ENCODE data around the gene ARSB.

DNA sequence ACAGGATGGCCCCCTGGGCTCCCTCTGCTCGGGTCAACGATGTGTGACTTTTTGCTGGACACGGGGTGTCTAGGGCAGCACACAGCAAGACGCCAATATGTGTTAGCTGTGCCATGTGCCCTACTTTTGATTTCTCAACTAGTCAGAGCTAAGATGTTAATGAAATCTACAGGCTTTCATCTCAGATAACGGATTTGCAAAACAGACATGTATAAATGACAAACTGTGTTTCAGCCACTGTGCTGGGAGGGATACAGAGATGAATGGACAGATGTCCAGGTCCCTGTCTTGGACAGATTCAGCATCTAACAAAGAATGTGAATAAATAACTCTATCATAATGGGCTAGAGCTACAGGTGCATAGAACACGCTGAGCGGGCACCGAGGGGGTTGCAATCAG is 176.3 kb downstream of the ARSB start:
- TF ChIP-seq FOXM1 (IDR thresholded peaks at IDR 0.05; ENCODE audit: low read depth, low read length) = no peak
- TF ChIP-seq, protein P1, sequence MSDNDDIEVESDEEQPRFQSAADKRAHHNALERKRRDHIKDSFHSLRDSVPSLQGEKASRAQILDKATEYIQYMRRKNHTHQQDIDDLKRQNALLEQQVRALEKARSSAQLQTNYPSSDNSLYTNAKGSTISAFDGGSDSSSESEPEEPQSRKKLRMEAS (IDR thresholded peaks at IDR 0.05; ENCODE audit: low read depth, low read length) = no peak
- TF ChIP-seq, protein P2, sequence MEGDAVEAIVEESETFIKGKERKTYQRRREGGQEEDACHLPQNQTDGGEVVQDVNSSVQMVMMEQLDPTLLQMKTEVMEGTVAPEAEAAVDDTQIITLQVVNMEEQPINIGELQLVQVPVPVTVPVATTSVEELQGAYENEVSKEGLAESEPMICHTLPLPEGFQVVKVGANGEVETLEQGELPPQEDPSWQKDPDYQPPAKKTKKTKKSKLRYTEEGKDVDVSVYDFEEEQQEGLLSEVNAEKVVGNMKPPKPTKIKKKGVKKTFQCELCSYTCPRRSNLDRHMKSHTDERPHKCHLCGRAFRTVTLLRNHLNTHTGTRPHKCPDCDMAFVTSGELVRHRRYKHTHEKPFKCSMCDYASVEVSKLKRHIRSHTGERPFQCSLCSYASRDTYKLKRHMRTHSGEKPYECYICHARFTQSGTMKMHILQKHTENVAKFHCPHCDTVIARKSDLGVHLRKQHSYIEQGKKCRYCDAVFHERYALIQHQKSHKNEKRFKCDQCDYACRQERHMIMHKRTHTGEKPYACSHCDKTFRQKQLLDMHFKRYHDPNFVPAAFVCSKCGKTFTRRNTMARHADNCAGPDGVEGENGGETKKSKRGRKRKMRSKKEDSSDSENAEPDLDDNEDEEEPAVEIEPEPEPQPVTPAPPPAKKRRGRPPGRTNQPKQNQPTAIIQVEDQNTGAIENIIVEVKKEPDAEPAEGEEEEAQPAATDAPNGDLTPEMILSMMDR (IDR thresholded peaks at IDR 0.05 in 2 of 3, conservative IDR thresholded peaks at IDR 0.05 in 1 of 3; ENCODE audit: control insufficient read depth in 2 of 3, extremely low read depth in 1 of 3, insufficient read depth in 1 of 3, low read depth in 3 of 3, low read length in 3 of 3) = no peak
- TF ChIP-seq CREB1 (IDR thresholded peaks at IDR 0.05; ENCODE audit: low read depth) = no peak
- TF ChIP-seq CBX3 (IDR thresholded peaks at IDR 0.05; ENCODE audit: borderline replicate concordance, low read depth) = no peak
- TF ChIP-seq, protein P3, sequence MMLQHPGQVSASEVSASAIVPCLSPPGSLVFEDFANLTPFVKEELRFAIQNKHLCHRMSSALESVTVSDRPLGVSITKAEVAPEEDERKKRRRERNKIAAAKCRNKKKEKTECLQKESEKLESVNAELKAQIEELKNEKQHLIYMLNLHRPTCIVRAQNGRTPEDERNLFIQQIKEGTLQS (IDR thresholded peaks at IDR 0.05; ENCODE audit: borderline replicate concordance, extremely low read depth, low read depth, low read length) = no peak
- TF ChIP-seq MXI1 (IDR thresholded peaks at IDR 0.05; ENCODE audit: low read depth, low read length) = no peak
- no peak for TF ChIP-seq EZH2 (IDR thresholded peaks at IDR 0.05; ENCODE audit: borderline replicate concordance, control insufficient read depth, low read depth, low read length)

Data from GM12878 (cell line).